Measurements from ENCODE around the gene NPC2. TPM values are rescaled to one million over a fixed set of nuclear protein-coding genes. Genes with fewer than 3 reads are reported as not detected.

NPC2 gene
- 133 and 137 TPM in 2 replicates for total RNA-seq (2021)
- long read RNA-seq, transcript NPC2-207 (5 exons, 1,035 nt), result major isoform, 120 of 130 reads
- long read RNA-seq, partial matches to known transcripts, result 0 of 130 reads
- long read RNA-seq, other reads (novel, unspliced or antisense), result 9 of 130 reads

DNA sequence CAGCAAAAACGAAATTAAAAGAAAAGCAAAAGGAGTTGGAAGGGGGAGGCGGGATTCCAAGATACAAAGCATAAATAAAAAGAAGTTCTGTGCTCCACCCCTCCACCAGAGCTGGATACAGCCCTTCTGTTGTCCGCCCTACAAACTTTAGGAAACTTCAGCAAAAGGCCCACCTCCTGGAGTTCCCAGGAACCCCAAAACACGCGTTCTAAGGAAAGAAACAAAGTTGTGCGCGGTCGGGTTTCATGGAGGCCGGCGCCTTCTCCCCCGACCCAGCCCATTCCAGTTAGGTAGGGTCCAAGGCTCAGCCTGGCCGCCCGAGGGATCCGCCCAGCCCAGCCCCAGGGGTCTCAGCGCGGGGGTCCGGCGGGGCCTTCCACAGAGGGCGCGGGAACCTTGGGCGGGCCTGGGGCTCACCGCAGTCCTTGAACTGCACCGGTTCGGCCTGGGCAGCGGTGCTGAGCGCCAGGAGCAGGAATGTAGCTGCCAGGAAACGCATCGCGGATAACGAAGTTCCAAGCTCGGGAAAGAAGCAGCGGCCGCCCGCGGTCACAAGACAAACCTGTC is at the start of gene NPC2:
Gene NPC2, minus strand, starts transcription at position 530 of the 567 bp plus-strand sequence. Its CDS starts 31 bp downstream, at position 499.
- no peak within 1 kb of the TSS for H2AFZ ChIP-seq (ENCODE audit: low read length)
- H3K36me3 Mint-ChIP-seq (ENCODE audit: insufficient read depth in 1 of 3, low read depth in 3 of 3), result peaks cover 8 to 18% (median 11%) of the 10 kb centered on the region in 3 experiments; a peak in 6 of 7 replicates
- no peaks in the 10 kb centered on the region for H3K9me3 ChIP-seq (ENCODE audit: control insufficient read depth, low read depth, low read length)
- no peak for DNase-seq
- no peak within 1 kb of the TSS for H2BK12ac ChIP-seq (ENCODE audit: insufficient read length, low read depth, low read length)
- no peak within 1 kb of the TSS for H3T11ph ChIP-seq (ENCODE audit: low read length)
- H3K79me1 ChIP-seq (ENCODE audit: insufficient read depth, low read depth, low read length, poor library complexity, severe bottlenecking), result no peaks in the 10 kb centered on the region
- no peaks in the 10 kb centered on the region for H3K27me3 Mint-ChIP-seq (ENCODE audit: low read depth)
- peak within 1 kb of the TSS; percentile 96 for H3K4me2 ChIP-seq (ENCODE audit: insufficient read depth, insufficient read length, low read length)
- H2BK20ac ChIP-seq (ENCODE audit: low read depth, low read length, poor library complexity, severe bottlenecking), result no peak within 1 kb of the TSS
- H3K27ac Mint-ChIP-seq, result peak within 1 kb of the TSS; percentile 94 to 98 (median 97)
- H3K4me1 ChIP-seq (ENCODE audit: insufficient read depth, low read length), result peaks cover 2% of the 10 kb centered on the region; the same call in 1 of the 2 replicates
- no peak within 1 kb of the TSS for H3K4ac ChIP-seq (ENCODE audit: low read depth, low read length)
- no peak within 1 kb of the TSS for H4K8ac ChIP-seq (replicated peaks; ENCODE audit: insufficient read length, low read depth, low read length)
- WGBS (ENCODE audit: extremely low coverage, insufficient read length, low lambda C conversion rate), result no CpG with 5 or more reads among the region's 35 CpGs
- peaks cover 2% of the 10 kb centered on the region; the same call in 1 of the 2 replicates for H3K79me2 ChIP-seq (ENCODE audit: insufficient read depth, low read length)
- H2AK5ac ChIP-seq (ENCODE audit: insufficient read length, low read length), result no peak within 1 kb of the TSS
- no peaks in the 10 kb centered on the region for H3K9me3 Mint-ChIP-seq
- peak within 1 kb of the TSS; percentile 92 for H3K9ac ChIP-seq (ENCODE audit: extremely low read depth, insufficient read length, low read length)
- no peak within 1 kb of the TSS for H4K5ac ChIP-seq (ENCODE audit: insufficient read length, low read depth, low read length)
- H4K91ac ChIP-seq (ENCODE audit: insufficient read length, low read depth, low read length), result no peak within 1 kb of the TSS
- peaks cover 16 to 19% of the 10 kb centered on the region in 2 experiments for H3K4me1 Mint-ChIP-seq
- peak within 1 kb of the TSS; percentile 86 for H3K18ac ChIP-seq (ENCODE audit: insufficient read length, low read depth, low read length)
- no peaks in the 10 kb centered on the region for H4K20me1 ChIP-seq (ENCODE audit: control insufficient read depth, insufficient read depth, insufficient read length)
- no peak within 1 kb of the TSS for H2BK15ac ChIP-seq (ENCODE audit: low read depth, low read length)
- H2BK120ac ChIP-seq (ENCODE audit: low read depth, low read length, poor library complexity, severe bottlenecking), result no peak within 1 kb of the TSS
- peak within 1 kb of the TSS; percentile 69 for H2BK5ac ChIP-seq (ENCODE audit: insufficient read length, low read length)
- H3K27me3 ChIP-seq (ENCODE audit: insufficient read depth, low read length), result no peaks in the 10 kb centered on the region
- peaks cover 17% of the 10 kb centered on the region for H3K23me2 ChIP-seq (ENCODE audit: insufficient read length, low read depth, low read length, poor library complexity, severe bottlenecking)
- H3K14ac ChIP-seq (ENCODE audit: insufficient read depth, low read length), result peak within 1 kb of the TSS; percentile 89
- H3K56ac ChIP-seq (ENCODE audit: insufficient read length, low read depth, low read length), result no peak within 1 kb of the TSS
- H3K4me3 Mint-ChIP-seq, result peak within 1 kb of the TSS; percentile 94 to 97
- no peak within 1 kb of the TSS for H3K23ac ChIP-seq (ENCODE audit: insufficient read length, low read depth, low read length)
- H3K27ac ChIP-seq (ENCODE audit: insufficient read length, low read depth, low read length), result peak within 1 kb of the TSS; percentile 64
- TF ChIP-seq, protein P1, sequence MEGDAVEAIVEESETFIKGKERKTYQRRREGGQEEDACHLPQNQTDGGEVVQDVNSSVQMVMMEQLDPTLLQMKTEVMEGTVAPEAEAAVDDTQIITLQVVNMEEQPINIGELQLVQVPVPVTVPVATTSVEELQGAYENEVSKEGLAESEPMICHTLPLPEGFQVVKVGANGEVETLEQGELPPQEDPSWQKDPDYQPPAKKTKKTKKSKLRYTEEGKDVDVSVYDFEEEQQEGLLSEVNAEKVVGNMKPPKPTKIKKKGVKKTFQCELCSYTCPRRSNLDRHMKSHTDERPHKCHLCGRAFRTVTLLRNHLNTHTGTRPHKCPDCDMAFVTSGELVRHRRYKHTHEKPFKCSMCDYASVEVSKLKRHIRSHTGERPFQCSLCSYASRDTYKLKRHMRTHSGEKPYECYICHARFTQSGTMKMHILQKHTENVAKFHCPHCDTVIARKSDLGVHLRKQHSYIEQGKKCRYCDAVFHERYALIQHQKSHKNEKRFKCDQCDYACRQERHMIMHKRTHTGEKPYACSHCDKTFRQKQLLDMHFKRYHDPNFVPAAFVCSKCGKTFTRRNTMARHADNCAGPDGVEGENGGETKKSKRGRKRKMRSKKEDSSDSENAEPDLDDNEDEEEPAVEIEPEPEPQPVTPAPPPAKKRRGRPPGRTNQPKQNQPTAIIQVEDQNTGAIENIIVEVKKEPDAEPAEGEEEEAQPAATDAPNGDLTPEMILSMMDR (conservative IDR thresholded peaks at IDR 0.05), result no peak
